ENCODE data around the gene SPAG9.

DNA sequence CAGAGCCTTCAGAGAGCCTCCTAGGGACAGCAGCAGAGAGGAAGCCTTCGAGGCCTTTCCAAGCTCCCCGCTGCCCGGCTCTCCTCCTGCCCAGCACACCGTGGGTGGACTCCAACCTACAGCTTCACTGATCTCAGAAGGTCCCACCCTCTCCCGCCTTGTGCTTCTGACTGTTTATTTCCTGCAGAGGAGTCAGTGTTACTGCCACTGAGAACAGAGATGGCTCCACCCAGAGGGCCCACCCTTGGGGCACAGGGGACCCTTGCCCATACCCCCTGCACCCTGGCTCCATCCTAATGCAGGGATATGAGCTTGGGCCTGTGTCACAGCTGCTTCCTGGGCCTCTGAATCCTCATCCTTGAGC lies 201.8 kb downstream of the SPAG9 start:
- TF ChIP-seq, protein P1, sequence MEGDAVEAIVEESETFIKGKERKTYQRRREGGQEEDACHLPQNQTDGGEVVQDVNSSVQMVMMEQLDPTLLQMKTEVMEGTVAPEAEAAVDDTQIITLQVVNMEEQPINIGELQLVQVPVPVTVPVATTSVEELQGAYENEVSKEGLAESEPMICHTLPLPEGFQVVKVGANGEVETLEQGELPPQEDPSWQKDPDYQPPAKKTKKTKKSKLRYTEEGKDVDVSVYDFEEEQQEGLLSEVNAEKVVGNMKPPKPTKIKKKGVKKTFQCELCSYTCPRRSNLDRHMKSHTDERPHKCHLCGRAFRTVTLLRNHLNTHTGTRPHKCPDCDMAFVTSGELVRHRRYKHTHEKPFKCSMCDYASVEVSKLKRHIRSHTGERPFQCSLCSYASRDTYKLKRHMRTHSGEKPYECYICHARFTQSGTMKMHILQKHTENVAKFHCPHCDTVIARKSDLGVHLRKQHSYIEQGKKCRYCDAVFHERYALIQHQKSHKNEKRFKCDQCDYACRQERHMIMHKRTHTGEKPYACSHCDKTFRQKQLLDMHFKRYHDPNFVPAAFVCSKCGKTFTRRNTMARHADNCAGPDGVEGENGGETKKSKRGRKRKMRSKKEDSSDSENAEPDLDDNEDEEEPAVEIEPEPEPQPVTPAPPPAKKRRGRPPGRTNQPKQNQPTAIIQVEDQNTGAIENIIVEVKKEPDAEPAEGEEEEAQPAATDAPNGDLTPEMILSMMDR (IDR thresholded peaks at IDR 0.05; ENCODE audit: low read depth, low read length, poor library complexity, severe bottlenecking) = no peak
- TF ChIP-seq EZH2phosphoT487 (IDR thresholded peaks at IDR 0.05; ENCODE audit: borderline replicate concordance, low read length) = no peak
